ELR (cell line): ENCODE data around the gene TYROBP.

ENCODE experiments used
- DNase-seq: peaks from one replicate; pipeline ENCODE4 v3.0.0-alpha.2; 2015; ENCODE audit warnings: low read depth

TYROBP gene

GRCh38 chr19:35870124-35870736, 37.9 kb downstream of the TYROBP start:
- DNase-seq: peak; percentile 62

GRCh38 chr19:35869327-35870123, 38.6 kb downstream of the TYROBP start:
- peak; percentile 86 for DNase-seq

- no peak for DNase-seq
These were observed 39.2 kb downstream of the TYROBP start for GRCh38 chr19:35868823-35869326.

DNA sequence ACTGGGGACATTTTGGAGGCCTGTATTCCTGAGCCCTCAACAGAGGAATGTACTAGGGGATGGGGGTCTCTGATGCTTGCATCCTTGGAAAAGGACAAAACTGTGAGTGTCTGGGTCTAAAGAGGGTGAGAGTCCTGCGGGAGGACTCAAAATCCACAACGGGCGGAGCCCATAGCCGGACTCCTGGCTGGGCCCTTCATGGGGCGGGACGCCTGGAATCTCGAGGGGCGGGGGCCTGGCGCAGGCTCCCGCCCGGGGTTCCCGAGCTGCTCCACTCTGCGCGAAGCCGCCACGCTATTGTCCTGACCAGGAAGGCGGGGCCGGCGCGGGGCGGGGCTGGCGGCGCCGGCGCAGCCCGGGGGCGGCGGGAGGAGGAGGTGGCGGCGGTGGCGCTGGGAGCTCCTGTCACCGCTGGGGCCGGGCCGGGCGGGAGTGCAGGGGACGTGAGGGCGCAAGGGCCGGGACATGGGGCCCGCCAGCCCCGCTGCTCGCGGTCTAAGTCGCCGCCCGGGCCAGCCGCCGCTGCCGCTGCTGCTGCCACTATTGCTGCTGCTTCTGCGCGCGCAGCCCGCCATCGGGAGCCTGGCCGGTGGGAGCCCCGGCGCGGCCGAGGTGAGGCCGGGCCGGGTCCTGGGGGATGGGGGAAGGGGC, 39.8 kb downstream of the TYROBP start, which contains the start of gene APLP1:
APLP1 (plus strand) TSS at position 403 of the 651 bp plus-strand sequence; CDS start at position 466, 63 bp downstream.
- peak; percentile 58 for DNase-seq

- no peak for DNase-seq
These were observed 45.1 kb downstream of the TYROBP start for GRCh38 chr19:35863018-35863417.

DNA sequence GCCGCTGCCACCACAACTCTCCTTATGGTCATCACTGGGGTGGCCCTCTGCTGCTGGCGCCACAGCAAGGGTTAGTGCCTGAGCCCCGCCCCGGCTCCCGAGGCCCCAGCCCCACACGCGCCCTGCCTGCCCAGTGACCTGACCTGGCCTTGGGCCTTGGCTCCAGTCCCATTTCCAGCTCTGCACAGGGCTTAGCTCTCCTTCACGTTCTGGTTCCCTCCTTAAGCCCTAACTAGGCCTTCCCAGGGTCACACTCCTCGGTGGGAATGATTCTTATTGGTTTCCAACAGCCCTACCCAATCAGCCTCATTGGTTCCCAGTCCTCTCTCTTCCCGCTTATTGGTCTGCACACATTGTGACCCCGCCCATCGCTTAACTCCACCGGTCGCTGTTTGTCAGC, 45.6 kb downstream of the TYROBP start:
- DNase-seq: no peak

GRCh38 chr19:35861640-35862160, 46.4 kb downstream of the TYROBP start:
- DNase-seq: no peak

DNA sequence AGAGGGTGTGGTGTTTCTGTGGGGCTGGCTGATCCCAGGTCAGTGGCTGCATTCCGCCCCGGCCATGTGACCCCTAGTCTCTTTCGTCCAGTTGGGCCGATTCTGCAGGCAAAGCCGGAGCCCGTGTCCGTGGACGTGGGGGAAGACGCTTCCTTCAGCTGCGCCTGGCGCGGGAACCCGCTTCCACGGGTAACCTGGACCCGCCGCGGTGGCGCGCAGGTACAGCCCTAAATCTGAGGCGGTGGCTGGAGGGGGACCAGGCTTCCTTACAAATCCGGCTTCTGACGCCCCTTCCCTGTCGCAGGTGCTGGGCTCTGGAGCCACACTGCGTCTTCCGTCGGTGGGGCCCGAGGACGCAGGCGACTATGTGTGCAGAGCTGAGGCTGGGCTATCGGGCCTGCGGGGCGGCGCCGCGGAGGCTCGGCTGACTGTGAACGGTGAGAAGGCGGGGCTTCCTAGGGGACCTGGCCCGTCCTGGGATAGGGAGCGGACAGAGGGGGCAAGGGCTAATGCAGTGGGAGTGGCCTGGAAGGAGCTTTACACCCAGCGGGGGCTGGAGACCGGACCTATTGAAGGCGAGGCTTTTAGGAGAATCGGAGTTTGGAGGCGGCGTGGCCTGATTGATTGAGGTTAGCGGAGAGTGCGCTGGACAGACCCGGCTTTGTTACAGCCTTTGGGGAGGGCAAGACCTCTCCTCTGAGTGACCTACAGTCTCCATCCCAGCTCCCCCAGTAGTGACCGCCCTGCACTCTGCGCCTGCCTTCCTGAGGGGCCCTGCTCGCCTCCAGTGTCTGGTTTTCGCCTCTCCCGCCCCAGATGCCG, 47.1 kb downstream of the TYROBP start:
- no peak for DNase-seq

GRCh38 chr19:35860436-35860817, 47.7 kb downstream of the TYROBP start:
- no peak for DNase-seq

- no peak for DNase-seq
These were observed 48.7 kb downstream of the TYROBP start for GRCh38 chr19:35859414-35859813.

- DNase-seq: no peak
These were observed 49.8 kb downstream of the TYROBP start for GRCh38 chr19:35858311-35858710.

DNA sequence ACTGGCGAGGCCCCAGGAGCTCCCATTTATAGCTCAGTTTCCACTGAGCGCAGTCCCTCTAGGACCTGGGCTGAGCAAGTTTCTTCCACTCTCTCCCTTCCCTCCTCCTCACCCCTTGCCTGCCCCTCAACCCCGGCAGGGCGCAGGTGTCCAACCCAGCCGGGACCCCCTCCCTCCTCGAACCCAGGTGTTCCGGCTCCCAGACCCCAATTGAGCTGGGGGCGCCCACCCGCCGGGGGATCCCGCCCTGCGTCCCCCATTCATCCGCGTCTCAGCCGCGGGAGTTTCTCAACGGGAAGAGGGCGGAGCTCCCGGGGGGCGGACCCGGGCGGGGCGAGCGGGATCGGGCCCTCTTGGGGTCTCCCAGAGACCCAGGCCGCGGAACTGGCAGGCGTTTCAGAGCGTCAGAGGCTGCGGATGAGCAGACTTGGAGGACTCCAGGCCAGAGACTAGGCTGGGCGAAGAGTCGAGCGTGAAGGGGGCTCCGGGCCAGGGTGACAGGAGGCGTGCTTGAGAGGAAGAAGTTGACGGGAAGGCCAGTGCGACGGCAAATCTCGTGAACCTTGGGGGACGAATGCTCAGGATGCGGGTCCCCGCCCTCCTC, 51.4 kb downstream of the TYROBP start, which contains the start of gene KIRREL2:
KIRREL2 (plus strand) TSS at position 366 of the 604 bp plus-strand sequence; CDS start at position 575, 209 bp downstream.
- no peak for DNase-seq
